ENCODE data around the gene STX16. TPM values are rescaled to one million over a fixed set of nuclear protein-coding genes. Genes with fewer than 3 reads are reported as not detected.

Gene STX16
- total RNA-seq (2014; rRNA removed; shearing (Covaris generic); ENCODE audit: low replicate concordance), result 30.4 and 45.4 TPM in 2 replicates

- Histone ChIP-seq H3K9me3 (no peaks in the 10 kb centered on the region), H3K4me3 (peak within 1 kb of the TSS; percentile 87), H3K27me3 (no peaks in the 10 kb centered on the region), H3K36me3 (peaks cover 35% of the 10 kb centered on the region)
- DNase-seq, result peak; percentile 94
Measured at GRCh38 chr20:58650776-58651558, at the start of gene STX16. Gene STX16 (plus strand): TSS chr20:58651283. CDS start chr20:58652007, 724 bp downstream.

DNA sequence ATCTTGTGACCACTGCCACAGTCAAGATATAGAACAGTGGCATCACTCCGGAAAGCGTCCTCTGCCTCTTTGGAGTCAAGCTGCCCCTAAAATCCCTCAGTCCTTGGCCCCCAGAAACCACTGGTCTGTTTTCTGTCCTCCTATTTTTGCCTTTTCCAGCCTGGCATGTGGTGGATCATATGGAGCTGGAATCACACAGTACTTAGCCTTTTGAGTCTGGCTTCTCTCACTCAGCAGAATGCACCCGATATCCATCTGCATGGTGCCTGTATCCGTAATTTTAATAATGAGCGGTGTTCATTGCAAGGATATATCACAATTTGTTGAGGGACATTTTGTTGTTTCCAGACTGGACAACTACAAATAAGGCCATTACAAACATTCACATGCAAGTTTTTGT is 49.0 kb upstream of the STX16 start:
- no peaks in the 10 kb centered on the region for H3K36me3 ChIP-seq
- no peak for DNase-seq
- no peak overlapping the region for H3K4me3 ChIP-seq
- no peaks in the 10 kb centered on the region for H3K27me3 ChIP-seq
- H3K9me3 ChIP-seq, result no peaks in the 10 kb centered on the region

DNA sequence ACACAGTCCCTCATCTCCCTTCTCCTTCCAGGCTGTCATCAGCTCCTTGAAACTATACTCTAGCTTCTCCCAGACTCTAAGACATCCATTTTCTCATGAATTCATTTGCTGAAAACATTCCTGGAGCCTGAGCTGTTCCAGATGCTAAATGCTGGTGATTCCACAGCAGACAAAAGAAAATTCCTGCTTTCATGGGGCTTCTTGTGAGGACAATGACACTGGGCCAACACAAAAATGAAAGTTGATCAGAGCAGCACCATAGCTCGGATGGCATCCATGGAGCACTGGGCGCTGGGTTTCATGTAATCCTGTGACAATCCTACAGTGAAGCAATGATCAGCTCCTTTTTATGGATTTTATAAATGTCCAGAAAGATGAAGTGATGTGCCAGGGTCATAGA is 47.4 kb upstream of the STX16 start:
- no peak for DNase-seq
- Histone ChIP-seq H3K27me3 (no peaks in the 10 kb centered on the region), H3K9me3 (no peaks in the 10 kb centered on the region), H3K4me3 (no peak overlapping the region), H3K36me3 (no peaks in the 10 kb centered on the region)

GRCh38 chr20:58604128-58604881 is 46.8 kb upstream of the STX16 start:
- Histone ChIP-seq H3K27me3 (no peaks in the 10 kb centered on the region), H3K4me3 (no peak overlapping the region), H3K9me3 (no peaks in the 10 kb centered on the region), H3K36me3 (no peaks in the 10 kb centered on the region)
- DNase-seq, result no peak

- H3K27me3 ChIP-seq, result no peaks in the 10 kb centered on the region
- DNase-seq, result no peak
- no peaks in the 10 kb centered on the region for H3K36me3 ChIP-seq
- H3K9me3 ChIP-seq, result no peaks in the 10 kb centered on the region
- H3K4me3 ChIP-seq, result no peak overlapping the region
Measured at GRCh38 chr20:58605292-58606065, 45.6 kb upstream of the STX16 start.

DNA sequence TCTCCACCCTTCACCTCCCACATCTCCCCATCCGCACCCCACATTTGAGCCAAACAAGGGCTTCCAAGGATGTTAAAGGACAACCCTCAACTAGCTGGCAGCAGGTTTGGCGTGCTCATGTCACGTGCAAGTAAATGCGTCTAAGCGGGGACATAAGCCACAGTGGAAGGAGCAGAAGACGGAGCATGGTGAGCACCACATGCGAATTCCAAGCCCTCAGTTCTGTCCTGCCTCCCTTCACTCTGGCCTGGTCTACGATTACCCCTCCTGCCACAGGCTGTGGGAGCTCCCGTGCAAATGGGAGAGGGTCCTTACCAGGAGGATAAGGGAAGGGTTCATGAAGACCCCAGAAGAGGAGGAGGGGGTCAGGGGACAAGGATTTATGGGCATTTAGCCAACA is 44.9 kb upstream of the STX16 start:
- H3K27me3 ChIP-seq, result no peaks in the 10 kb centered on the region
- H3K9me3 ChIP-seq, result no peaks in the 10 kb centered on the region
- DNase-seq, result no peak
- no peak overlapping the region for H3K4me3 ChIP-seq
- no peaks in the 10 kb centered on the region for H3K36me3 ChIP-seq

- Histone ChIP-seq H3K4me3 (no peak overlapping the region), H3K27me3 (no peaks in the 10 kb centered on the region), H3K9me3 (no peaks in the 10 kb centered on the region), H3K36me3 (no peaks in the 10 kb centered on the region)
- no peak for DNase-seq
Measured at GRCh38 chr20:58608096-58608840, 42.8 kb upstream of the STX16 start.

DNA sequence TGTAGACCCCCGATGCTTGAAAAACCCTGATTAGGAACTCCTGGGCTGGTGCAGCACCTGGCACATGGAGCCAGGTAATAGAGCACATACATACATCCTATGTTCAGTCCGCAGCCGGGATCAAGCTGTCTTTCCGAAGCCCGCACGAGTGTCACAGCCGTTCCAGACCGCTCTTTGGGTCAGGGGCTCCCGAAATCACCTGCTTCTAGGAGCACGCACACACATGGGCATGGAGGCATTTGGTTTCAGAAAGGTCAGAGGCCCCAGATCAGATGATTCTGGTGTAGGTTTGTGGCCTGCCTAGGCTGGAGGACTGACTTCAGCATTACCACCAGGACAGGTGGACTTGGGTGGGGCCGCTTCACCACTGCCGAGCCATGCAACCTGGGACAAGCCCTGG is 42.1 kb upstream of the STX16 start:
- no peak for DNase-seq
- Histone ChIP-seq H3K36me3 (no peaks in the 10 kb centered on the region), H3K27me3 (no peaks in the 10 kb centered on the region), H3K4me3 (no peak overlapping the region), H3K9me3 (no peaks in the 10 kb centered on the region)

- Histone ChIP-seq H3K27me3 (no peaks in the 10 kb centered on the region), H3K9me3 (no peaks in the 10 kb centered on the region), H3K36me3 (no peaks in the 10 kb centered on the region), H3K4me3 (no peak overlapping the region)
- no peak for DNase-seq
Measured at GRCh38 chr20:58610071-58610800, 40.8 kb upstream of the STX16 start.

DNA sequence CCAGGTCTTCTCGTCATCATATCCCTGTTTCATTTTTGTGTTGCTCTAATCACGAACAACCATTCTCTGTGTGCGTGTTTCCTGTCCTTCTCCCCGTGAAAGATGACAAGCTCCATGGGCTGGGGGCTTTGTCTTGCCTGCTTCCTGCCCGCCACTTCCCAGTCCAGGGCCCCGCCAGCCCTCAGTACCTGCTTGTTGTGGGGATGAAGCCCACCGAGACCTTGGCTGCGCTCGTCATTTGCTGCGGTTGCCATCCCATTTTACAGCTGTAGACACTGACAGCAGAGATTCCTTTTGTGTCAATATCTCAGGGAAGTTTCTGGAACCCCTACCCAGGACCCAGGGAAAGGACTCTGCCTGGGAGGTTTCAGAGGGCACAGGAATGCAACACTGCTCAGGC is 40.3 kb upstream of the STX16 start:
- Histone ChIP-seq H3K36me3 (no peaks in the 10 kb centered on the region), H3K4me3 (no peak overlapping the region), H3K27me3 (no peaks in the 10 kb centered on the region), H3K9me3 (no peaks in the 10 kb centered on the region)
- DNase-seq, result no peak

DNA sequence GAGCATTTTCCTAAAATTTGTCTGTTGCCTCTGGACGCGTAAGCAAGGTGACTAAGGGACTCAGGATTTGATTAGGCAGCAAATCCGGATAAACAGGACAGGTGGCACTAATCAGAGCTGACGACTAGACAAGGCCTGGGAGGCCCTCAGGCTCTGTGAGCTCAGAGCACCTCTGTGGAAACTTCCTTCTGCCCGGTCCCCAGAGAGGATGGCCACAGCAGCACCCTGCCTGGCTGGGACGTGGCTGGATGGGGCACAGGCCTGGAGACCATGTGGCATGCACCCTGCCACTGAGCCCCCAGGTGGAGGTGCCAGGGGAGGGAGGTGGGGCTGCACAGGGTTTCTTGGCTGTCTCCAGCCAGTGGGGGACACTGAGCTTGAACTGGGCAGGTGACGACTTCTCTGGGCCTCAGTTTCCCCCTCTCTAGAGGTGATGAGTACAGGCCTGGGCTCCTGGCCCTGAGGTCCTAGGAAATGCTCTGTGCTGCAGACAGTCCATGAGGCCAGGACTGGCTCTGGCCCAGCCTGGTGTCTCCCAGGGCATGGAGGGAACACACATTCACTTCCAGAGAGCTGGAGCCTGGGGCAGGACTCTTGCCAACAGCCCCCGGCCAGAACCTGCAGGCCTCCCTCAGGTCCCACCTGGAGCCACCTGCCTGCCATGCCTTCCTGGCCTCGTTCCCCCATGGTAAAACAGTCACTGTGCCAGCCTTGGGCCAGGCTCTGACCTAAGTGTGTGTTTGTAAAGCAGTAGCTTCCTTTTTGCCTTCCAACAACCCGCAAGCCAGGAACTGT is 39.6 kb upstream of the STX16 start:
- Histone ChIP-seq H3K27me3 (no peaks in the 10 kb centered on the region), H3K36me3 (no peaks in the 10 kb centered on the region), H3K9me3 (no peaks in the 10 kb centered on the region), H3K4me3 (no peak overlapping the region)
- no peak for DNase-seq

DNA sequence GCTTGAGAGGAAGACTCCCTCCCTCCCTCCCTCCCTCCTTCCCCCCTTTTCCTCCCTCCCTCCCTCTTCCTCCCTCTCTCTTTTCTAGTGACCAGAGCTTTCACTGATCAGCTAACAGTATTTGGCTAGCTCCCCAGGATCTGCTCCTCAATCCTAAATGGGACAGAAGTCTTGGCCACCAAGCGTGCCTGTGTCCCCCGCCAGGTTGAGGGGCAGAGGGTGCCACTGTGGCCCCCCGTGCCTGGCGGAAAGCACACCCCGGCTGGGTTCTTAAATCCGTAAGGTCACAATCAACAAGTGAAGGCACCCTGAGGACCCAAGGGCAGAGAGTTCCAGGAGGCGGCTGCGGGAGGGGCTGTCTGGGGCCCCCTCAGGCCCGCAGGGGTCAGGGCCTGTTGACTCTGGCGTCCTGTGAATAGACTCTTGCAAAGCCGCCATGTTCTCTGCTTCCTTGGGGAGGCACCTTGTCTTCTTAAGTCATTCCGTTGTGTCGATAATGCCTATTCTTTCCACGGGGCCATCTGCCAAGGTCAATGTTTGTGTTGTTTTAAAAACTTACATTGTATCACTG is 38.9 kb upstream of the STX16 start:
- DNase-seq, result no peak
- Histone ChIP-seq H3K9me3 (no peaks in the 10 kb centered on the region), H3K4me3 (no peak overlapping the region), H3K27me3 (no peaks in the 10 kb centered on the region), H3K36me3 (no peaks in the 10 kb centered on the region)

- H3K9me3 ChIP-seq, result no peaks in the 10 kb centered on the region
- no peak for DNase-seq
- no peak overlapping the region for H3K4me3 ChIP-seq
- H3K27me3 ChIP-seq, result no peaks in the 10 kb centered on the region
- H3K36me3 ChIP-seq, result no peaks in the 10 kb centered on the region
Measured at GRCh38 chr20:58613061-58613854, 37.8 kb upstream of the STX16 start.

DNA sequence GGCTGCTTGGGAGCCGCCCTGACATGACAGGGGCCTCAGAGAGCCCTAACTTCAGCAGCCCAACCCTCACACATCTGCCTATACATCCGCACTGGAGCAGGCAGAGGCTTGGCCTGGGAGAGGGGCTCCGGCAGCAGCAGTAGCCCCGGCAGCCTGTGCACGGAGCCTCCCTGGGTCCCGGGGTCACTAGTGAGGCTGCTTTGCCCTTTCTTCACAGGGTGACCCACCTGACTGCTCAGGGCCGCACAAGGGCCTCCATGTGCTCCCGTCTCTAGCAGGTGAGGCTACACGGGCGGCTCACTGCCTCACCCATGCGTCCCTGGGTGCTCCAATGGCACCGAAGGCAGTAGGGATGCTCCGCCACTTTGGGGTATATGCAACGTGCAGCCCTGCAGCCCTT is 36.7 kb upstream of the STX16 start:
- Histone ChIP-seq H3K9me3 (no peaks in the 10 kb centered on the region), H3K27me3 (no peaks in the 10 kb centered on the region), H3K4me3 (no peak overlapping the region), H3K36me3 (no peaks in the 10 kb centered on the region)
- DNase-seq, result no peak
